Endothelial cell of umbilical vein (primary cell): Measurements from ENCODE around the gene GMNC. TPM values are rescaled to one million over a fixed set of nuclear protein-coding genes. Genes with fewer than 3 reads are reported as not detected.

ENCODE experiments used
- BruUV-seq: library from RNA; stranded (reverse); fragments of 400-500 nt; replicated peaks from 2 replicates; lab custom pipeline; 2021; lab: Mats Ljungman, UMichigan
- CTCF ChIA-PET: fragments of 300-600, 350-600 bp; sonication (Branson Sonifier 250); formaldehyde crosslinking; loops from one replicate; lab custom pipeline; 2021; ENCODE audit warnings: antibody characterized with exemption, inconsistent platforms; lab: Charles Lee
- POLR2A ChIA-PET: fragments of 300-600, 350-600 bp; sonication (Branson Sonifier 250); formaldehyde crosslinking; loops from one replicate; lab custom pipeline; 2021; ENCODE audit warnings: antibody characterized with exemption, inconsistent platforms; lab: Charles Lee
- DNase-seq: peaks from one replicate; pipeline ENCODE4 v3.0.0-alpha.2; 2011; ENCODE audit warnings: low read depth, low spot score
- FAIRE-seq: peaks from 2 replicates; lab custom pipeline; 2011; peaks lifted over from hg19 to GRCh38; lab: Jason Lieb, UNC
- H2AFZ ChIP-seq: 2 replicates; pipeline ENCODE4 v1.6.0; 2012; ENCODE audit warnings: low read depth, low read length, control low read depth, inconsistent platforms
- H3K27ac ChIP-seq: 2 replicates; pipeline ENCODE4 v1.5.1; 2011; ENCODE audit warnings: low read depth, mild to moderate bottlenecking, control low read depth, low read length, moderate library complexity; ENCODE audit not compliant: insufficient read depth
- H3K27me3 ChIP-seq, 2 experiments: 2 replicates each; pipeline versions ENCODE4 v1.6.0 to v1.6.1; 2011; ENCODE audit warnings: low read length in 2 of 2, mixed read lengths in 1 of 2; ENCODE audit not compliant: control insufficient read depth in 2 of 2, insufficient read depth in 2 of 2
- H3K36me3 ChIP-seq, 2 experiments: 2 replicates in 1 of 2; 3 replicates in 1 of 2; pipeline ENCODE4 v1.5.1; 2011; ENCODE audit warnings: low read length in 2 of 2, mild to moderate bottlenecking in 1 of 2, moderate library complexity in 1 of 2; ENCODE audit not compliant: control insufficient read depth in 2 of 2, insufficient read depth in 2 of 2; ENCODE audit errors: extremely low read depth in 1 of 2
- H3K4me1 ChIP-seq: 3 replicates; pipeline ENCODE4 v1.5.1; 2011; ENCODE audit warnings: mild to moderate bottlenecking, low read length; ENCODE audit not compliant: control insufficient read depth, insufficient read depth; ENCODE audit errors: extremely low read depth
- H3K4me2 ChIP-seq: 2 replicates; pipeline ENCODE4 v1.6.1; 2011; ENCODE audit warnings: low read length, control low read depth, mixed read lengths; ENCODE audit not compliant: insufficient read depth
- H3K4me3 ChIP-seq, 3 experiments: fragments of 200-600 bp in 1 of 3; sonication (generic), shearing (Covaris generic) in 1 of 3; replicated peaks in 1 of 3; 2 replicates each; pipeline ENCODE4 v1.5.1; 2011 to 2016; ENCODE audit warnings: control low read depth in 3 of 3, low read length in 3 of 3, mild to moderate bottlenecking in 2 of 3, inconsistent platforms in 1 of 3, low read depth in 1 of 3, moderate library complexity in 1 of 3; ENCODE audit not compliant: insufficient read depth in 1 of 3
- H3K79me2 ChIP-seq: 2 replicates; pipeline ENCODE4 v1.6.0; 2012; ENCODE audit warnings: low read length, inconsistent platforms; ENCODE audit not compliant: control insufficient read depth, insufficient read depth
- H3K9ac ChIP-seq: replicated peaks from 2 replicates; pipeline ENCODE3; 2011; ENCODE audit warnings: low read length, control low read depth; ENCODE audit not compliant: insufficient read depth; ENCODE audit errors: extremely low read depth
- H3K9me1 ChIP-seq: replicated peaks from 3 replicates; pipeline ENCODE4 v1.6.0; 2011; ENCODE audit warnings: mild to moderate bottlenecking, low read length; ENCODE audit not compliant: control insufficient read depth, insufficient read depth; ENCODE audit errors: extremely low read depth
- H3K9me3 ChIP-seq: replicated peaks from 2 replicates; pipeline ENCODE4 v1.5.1; 2012; ENCODE audit warnings: low read length, inconsistent platforms; ENCODE audit not compliant: control insufficient read depth, insufficient read depth
- H4K20me1 ChIP-seq: replicated peaks from 2 replicates; pipeline ENCODE3; 2011; ENCODE audit warnings: mild to moderate bottlenecking, low read length; ENCODE audit not compliant: control insufficient read depth, insufficient read depth; ENCODE audit errors: extremely low read depth
- CTCF ChIP-seq, 2 donors: IDR thresholded peaks; 1 replicate in 1 of 2; 2 replicates in 1 of 2; pipeline ENCODE4 v1.5.1; 2011; ENCODE audit warnings: low read length in 2 of 2, mild to moderate bottlenecking in 2 of 2, moderate library complexity in 2 of 2, control low read depth in 1 of 2, inconsistent platforms in 1 of 2, low read depth in 1 of 2; ENCODE audit not compliant: insufficient read depth in 1 of 2; ENCODE audit errors: extremely low read depth in 1 of 2
- EZH2 ChIP-seq: IDR thresholded peaks from 2 replicates; pipeline ENCODE4 v1.6.1; 2012; ENCODE audit warnings: borderline replicate concordance, low read depth, mild to moderate bottlenecking, moderate library complexity, low read length, inconsistent platforms; ENCODE audit not compliant: severe bottlenecking
- FOS ChIP-seq: IDR thresholded peaks from 2 replicates; pipeline ENCODE4 v1.6.1; 2011; ENCODE audit warnings: mild to moderate bottlenecking, low read length, moderate library complexity, borderline replicate concordance; ENCODE audit not compliant: insufficient read depth
- GATA2 ChIP-seq: IDR thresholded peaks from 2 replicates; pipeline ENCODE4 v1.7.0; 2011; ENCODE audit warnings: low read depth, mild to moderate bottlenecking, moderate library complexity, mixed read lengths, low read length; ENCODE audit not compliant: insufficient read length, insufficient read depth
- JUN ChIP-seq: IDR thresholded peaks from 2 replicates; pipeline ENCODE4 v1.6.1; 2011; ENCODE audit warnings: borderline replicate concordance, low read depth; ENCODE audit not compliant: insufficient read length, insufficient read depth
- MAX ChIP-seq: IDR thresholded peaks from 2 replicates; pipeline ENCODE4 v1.6.1; 2011; ENCODE audit not compliant: insufficient read depth, insufficient read length
- MYC ChIP-seq: IDR thresholded peaks from one replicate; pipeline ENCODE4 v1.6.1; 2011; ENCODE audit warnings: mild to moderate bottlenecking, low read depth, low read length
- POLR2A ChIP-seq: IDR thresholded peaks from 2 replicates; pipeline ENCODE4 v1.6.1; 2012; ENCODE audit warnings: low read depth, mild to moderate bottlenecking, control low read depth, low read length
- POLR2AphosphoS5 ChIP-seq: IDR thresholded peaks from 2 replicates; pipeline ENCODE4 v1.6.1; 2012; ENCODE audit warnings: low read depth, mild to moderate bottlenecking, control low read depth, low read length, moderate library complexity; ENCODE audit not compliant: insufficient read depth
- dilution Hi-C: fragments of 300-500 bp; cut with MboI; formaldehyde crosslinking; loops from one replicate; pipeline ENCODE4 v1.15.0; 2019; ENCODE audit warnings: low sequenced_read_pairs; ENCODE audit not compliant: extremely low pct_ligation_motif_present
- intact Hi-C: fragments of 100-400 bp; cut with micrococcal nuclease; formaldehyde crosslinking; loops from one replicate; pipeline ENCODE4 v1.10.0; 2022
- polyA plus RNA-seq, 4 experiments: library from polyadenylated mRNA; depleted of rRNA in 3 of 4; stranded (reverse) in 3 of 4; unstranded in 1 of 4; fragments of >200 nt; gene quantifications; 2 replicates each; pipeline versions ENCODE4 v1.2.1 to v1.2.3, GENCODE V29; 2011 to 2012; ENCODE audit warnings: missing spikeins in 1 of 4
- total RNA-seq: library from RNA; stranded (reverse); gene quantifications from 2 replicates; pipeline ENCODE4 v1.2.3, GENCODE V29; 2021

GMNC gene
- total and polyA plus RNA-seq, 2 donors (not counting 3 experiments of a cell fraction or from before 2014, with no cell fraction given): not detected

GRCh38 chr3:190853464-190853863 is 9.0 kb downstream of the GMNC start:
- no peaks in the 10 kb centered on the region for H3K27me3 ChIP-seq
- no peaks in the 10 kb centered on the region for H3K79me2 ChIP-seq
- intact Hi-C loops: no loop called here
- no peaks in the 10 kb centered on the region for H3K9me1 ChIP-seq
- H3K4me1 ChIP-seq: no peaks in the 10 kb centered on the region
- H3K9me3 ChIP-seq: no peaks in the 10 kb centered on the region
- ChIA-PET CTCF (interaction anchor here (1.2 kb wide), 1 partner anchor 31 kb away, joined by 3 read pairs; no protein-coding TSS in a partner anchor), POLR2A (no interaction called here)
- no peak overlapping the region for H2AFZ ChIP-seq
- no peaks in the 10 kb centered on the region for H4K20me1 ChIP-seq
- no peak overlapping the region for H3K4me2 ChIP-seq
- FAIRE-seq (no peak), DNase-seq (no peak)
- H3K9ac ChIP-seq: no peak overlapping the region
- H3K4me3 ChIP-seq: no peak overlapping the region
- BruUV-seq: no TSS peak
- H3K27ac ChIP-seq: no peak overlapping the region
- H3K36me3 ChIP-seq: no peaks in the 10 kb centered on the region
- TF ChIP-seq EZH2: no peak
- no peak for TF ChIP-seq FOS
- no peak for TF ChIP-seq POLR2AphosphoS5
- no peak for TF ChIP-seq JUN
- no peak for TF ChIP-seq POLR2A
- no peak for TF ChIP-seq MYC
- TF ChIP-seq CTCF (IDR thresholded peaks at IDR 0.05; ENCODE audit: extremely low read depth in 1 of 2, insufficient read depth in 1 of 2, low read depth in 1 of 2, low read length in 2 of 2): no peak
- no peak for TF ChIP-seq GATA2
- no peak for TF ChIP-seq MAX
- dilution Hi-C loops: no loop called here
